H7 (cell line): ENCODE results near the gene PIGQ. TPM values are rescaled to one million over a fixed set of nuclear protein-coding genes. Genes with fewer than 3 reads are reported as not detected.
"Not testable (repeated sequence)": the region's sequence is repeated elsewhere in the genome, so short reads cannot be mapped to it uniquely, and the experiment has no call there.

ENCODE experiments used
- DNase-seq: peaks from one replicate; pipeline ENCODE4 v3.0.0; 2012
- H3K27me3 ChIP-seq: 2 replicates; pipeline ENCODE4 v1.6.0; 2011; ENCODE audit warnings: mild to moderate bottlenecking, low read length; ENCODE audit not compliant: control insufficient read depth, insufficient read depth
- H3K36me3 ChIP-seq: replicated peaks from 2 replicates; pipeline ENCODE4 v1.5.1; 2011; ENCODE audit warnings: low read length; ENCODE audit not compliant: control insufficient read depth, insufficient read depth
- H3K4me3 ChIP-seq: 2 replicates; pipeline ENCODE4 v1.5.1; 2011; ENCODE audit warnings: low read depth, mild to moderate bottlenecking, control low read depth, low read length, moderate library complexity; ENCODE audit not compliant: insufficient read depth
- total RNA-seq: library from RNA; depleted of rRNA; stranded (reverse); fragments of >200 nt; shearing (Covaris generic); gene quantifications from 2 replicates; pipeline ENCODE4 v1.2.3, GENCODE V29; 2014

The PIGQ gene
- total RNA-seq, 1 experiment from 2014 or later: 44.6 TPM

DNA sequence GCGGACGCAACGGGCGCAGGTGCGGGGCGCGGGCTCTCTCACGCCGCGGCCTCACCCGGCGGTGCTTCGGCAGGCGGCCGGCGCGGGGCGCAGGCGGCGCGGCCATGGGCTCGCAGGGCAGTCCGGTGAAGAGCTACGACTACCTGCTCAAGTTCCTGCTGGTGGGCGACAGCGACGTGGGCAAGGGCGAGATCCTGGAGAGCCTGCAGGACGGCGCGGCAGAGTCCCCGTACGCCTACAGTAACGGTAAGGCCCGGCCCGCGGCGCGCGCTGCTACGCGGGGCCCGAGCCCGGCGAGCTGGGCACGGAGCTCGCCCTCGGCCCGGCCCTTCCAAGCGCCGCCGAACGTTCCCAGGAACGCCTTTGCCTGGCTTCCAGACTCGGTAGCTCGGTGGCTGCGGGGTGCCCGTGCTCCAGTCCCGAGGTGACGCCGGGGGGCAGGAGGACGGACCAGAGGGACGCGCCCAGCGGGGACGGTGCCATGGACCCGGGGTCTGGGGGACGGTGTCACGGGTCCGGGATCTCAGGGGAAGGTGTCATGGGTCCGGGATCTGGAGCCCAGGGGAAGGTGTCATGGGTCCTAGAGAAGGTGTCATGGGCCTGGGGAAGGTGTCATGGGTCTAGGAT lies 20.5 kb downstream of the PIGQ start:
- Histone ChIP-seq H3K27me3 (peaks cover 13% of the 10 kb centered on the region), H3K4me3 (peak overlapping the region; percentile 79), H3K36me3 (no peaks in the 10 kb centered on the region; the same call in none of the 2 replicates)
- DNase-seq: no peak

DNA sequence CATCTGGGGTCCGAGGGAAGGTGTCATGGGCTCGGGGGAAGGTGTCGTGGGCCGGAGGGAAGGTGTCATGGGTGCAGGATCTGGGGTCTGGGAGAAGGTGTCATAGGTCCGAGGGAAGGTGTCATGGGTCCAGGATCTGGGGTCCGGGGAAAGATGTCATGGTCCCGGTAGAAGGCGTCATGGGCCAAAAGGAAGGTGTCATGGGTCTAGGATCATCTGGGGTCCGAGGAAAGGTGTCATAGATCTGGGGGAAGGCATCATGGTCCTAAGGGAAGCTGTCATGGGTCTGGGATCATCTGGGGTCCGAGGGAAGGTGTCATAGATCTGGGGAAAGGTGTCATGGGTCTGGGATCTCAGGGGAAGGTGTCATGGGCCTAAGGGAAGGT lies 21.0 kb downstream of the PIGQ start:
- peak overlapping the region; percentile 79 for H3K4me3 ChIP-seq
- DNase-seq: no peak
- H3K27me3 ChIP-seq: peaks cover 11% of the 10 kb centered on the region
- no peaks in the 10 kb centered on the region; the same call in none of the 2 replicates for H3K36me3 ChIP-seq

DNA sequence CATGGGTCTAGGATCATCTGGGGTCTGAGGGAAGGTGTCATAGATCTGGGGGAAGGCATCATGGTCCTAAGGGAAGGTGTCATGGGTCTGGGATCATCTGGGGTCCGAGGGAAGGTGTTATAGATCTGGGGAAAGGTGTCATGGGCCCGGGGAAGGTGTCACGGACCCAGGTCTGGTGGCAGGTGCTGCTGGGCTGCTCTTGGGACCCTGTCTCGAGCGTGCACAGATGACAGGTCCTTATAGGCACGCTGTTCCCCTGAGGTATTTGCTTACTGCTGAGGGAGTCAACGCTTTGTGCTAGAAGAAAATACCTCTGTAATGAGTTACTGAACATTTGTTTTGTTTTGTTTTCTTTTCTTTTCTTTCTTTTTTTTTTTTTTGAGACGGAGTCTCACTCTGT lies 21.5 kb downstream of the PIGQ start:
- no peak overlapping the region; the same call in 1 of the 2 replicates for H3K4me3 ChIP-seq
- no peaks in the 10 kb centered on the region; the same call in none of the 2 replicates for H3K36me3 ChIP-seq
- no peak for DNase-seq
- H3K27me3 ChIP-seq: peaks cover 11% of the 10 kb centered on the region

DNA sequence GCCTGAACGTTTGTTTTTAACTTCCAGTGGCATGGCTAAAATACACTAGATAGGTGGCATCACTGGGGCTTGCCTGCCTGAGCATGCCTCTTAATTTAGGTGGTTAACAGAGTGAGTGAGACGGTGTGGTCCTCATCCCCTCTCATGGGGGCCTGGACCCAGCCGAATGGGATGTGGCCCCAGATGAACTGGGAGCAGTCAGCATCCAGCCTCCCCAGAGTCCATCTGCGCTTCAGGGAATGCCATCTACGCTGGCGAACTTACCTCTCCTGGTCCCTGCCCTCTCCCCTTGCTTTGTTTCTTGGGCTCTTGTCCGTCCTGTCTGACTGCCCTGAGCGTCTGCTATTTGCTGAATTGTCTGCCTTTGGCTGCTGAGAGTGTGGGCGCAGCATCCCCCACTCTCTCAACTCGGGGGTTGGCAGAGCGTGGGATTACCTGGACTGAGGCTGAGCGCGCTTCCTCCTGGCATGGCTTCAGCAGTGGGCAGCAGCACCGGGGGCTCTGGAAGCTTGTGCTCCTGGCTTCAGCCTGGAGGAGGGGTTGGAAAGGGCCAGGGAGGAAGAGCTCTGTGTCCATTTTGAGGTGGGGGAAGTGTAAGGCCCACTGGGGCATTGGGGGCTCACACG lies 22.2 kb downstream of the PIGQ start:
- DNase-seq: no peak
- Histone ChIP-seq H3K27me3 (peaks cover 6% of the 10 kb centered on the region; the same call in 1 of the 2 replicates), H3K4me3 (no peak overlapping the region), H3K36me3 (no peaks in the 10 kb centered on the region; the same call in none of the 2 replicates)

DNA sequence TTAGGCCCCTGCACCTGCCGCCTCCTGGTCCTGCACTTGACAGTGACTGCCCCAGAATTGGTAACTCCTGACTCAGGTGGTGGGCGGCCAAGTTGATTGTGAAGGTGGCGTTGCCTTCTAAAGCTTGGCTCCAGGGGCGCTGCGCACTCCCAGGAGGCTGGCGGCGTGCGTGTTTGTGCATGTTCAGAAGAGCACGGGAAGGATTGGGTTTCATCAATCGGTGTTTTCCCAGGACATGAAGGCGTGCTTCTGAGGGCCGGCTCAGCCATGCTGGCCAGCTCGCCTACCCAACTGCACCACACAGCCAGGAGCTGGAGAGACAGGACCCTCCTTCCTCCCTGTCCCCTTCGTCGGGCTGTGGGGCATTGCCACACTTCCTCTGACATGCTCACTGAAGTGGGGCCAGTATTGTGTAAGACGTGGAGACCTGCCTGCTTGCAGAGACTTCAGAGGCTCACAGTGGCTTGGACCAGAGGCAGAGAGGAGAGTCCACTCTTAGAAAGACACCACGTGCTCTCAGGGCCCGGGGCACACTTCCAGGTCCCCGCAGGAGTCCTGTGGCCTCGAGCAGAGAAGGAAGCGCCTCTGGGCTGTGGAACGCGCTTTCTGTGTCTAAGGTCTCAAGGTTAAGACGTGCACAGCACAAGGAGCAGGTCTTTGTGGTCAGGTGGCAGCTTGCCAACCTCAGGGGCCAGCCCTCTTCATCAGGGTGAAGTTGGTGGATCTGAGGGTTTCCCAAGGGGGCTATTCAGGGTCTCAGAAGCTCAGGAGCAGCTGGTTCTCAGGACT lies 22.9 kb downstream of the PIGQ start:
- no peak for DNase-seq
- H3K27me3 ChIP-seq: peaks cover 6% of the 10 kb centered on the region; the same call in 1 of the 2 replicates
- no peak overlapping the region for H3K4me3 ChIP-seq
- H3K36me3 ChIP-seq: no peaks in the 10 kb centered on the region; the same call in none of the 2 replicates

DNA sequence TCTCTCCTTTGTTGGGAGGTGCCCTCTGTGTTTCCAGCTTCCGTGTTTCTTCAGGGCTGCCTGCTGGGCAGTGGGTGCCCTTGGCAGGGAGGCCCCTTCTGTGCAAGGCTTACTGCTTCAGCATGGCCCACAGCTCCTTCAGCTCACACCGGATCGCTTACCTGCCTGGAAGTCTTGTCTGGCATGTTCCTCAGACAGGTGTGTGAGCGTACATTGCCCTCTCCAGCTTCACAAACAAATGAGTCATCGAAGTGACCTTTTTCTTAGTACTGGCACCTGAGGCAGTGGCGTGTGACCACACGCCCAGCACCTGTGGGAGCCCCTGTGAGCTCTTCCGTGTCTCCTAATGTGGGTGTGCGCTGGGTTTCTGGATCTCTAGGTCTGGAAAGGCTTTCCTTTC lies 23.6 kb downstream of the PIGQ start:
- peaks cover 6% of the 10 kb centered on the region; the same call in 1 of the 2 replicates for H3K27me3 ChIP-seq
- no peak overlapping the region for H3K4me3 ChIP-seq
- no peaks in the 10 kb centered on the region; the same call in none of the 2 replicates for H3K36me3 ChIP-seq
- no peak for DNase-seq

DNA sequence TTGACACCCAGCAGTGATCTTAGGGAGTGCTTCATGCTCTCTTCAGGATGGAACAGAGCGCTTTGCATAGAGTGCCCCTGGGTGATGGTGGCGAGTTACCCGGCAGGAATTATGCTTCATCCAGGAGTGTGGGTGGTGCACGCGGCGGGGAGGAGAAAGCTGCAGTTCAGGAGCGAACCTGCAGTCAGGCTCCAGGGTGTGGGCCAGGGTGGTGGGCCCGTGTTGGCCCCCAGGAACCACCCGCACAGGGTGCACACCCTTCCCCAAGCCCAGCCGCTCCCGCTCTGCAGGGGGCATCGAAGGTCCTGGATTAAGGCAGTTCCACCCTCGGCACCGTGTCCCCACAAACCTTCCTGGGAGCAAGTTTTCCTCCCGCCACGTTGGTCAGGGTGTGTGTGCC lies 24.0 kb downstream of the PIGQ start:
- Histone ChIP-seq H3K27me3 (peaks cover 6% of the 10 kb centered on the region; the same call in 1 of the 2 replicates), H3K4me3 (no peak overlapping the region), H3K36me3 (no peaks in the 10 kb centered on the region; the same call in none of the 2 replicates)
- no peak for DNase-seq

DNA sequence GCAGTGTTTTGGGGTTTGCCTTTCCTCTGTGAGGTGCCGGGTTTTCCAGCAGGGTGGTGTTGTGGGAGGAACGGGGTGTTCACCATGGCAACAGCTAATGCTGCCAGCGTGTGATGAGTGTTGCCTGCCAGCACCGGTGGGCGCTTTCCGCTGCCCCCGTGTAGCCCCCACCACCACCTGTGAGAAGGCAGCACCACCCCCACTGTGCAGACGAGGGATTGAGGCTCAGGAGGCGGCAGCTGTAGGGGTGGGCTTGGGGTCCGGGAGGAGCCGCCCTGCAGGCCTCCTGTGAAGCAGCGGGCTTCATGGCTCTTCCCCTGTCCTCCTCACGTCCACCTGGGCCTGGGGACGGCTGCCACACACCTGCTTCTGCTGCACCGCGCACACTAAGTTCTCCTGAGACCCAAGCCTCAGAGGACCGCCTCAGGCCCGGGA lies 25.3 kb downstream of the PIGQ start:
- DNase-seq: no peak
- H3K27me3 ChIP-seq: peaks cover 6% of the 10 kb centered on the region; the same call in 1 of the 2 replicates
- H3K4me3 ChIP-seq: no peak overlapping the region
- H3K36me3 ChIP-seq: peaks cover 1% of the 10 kb centered on the region

DNA sequence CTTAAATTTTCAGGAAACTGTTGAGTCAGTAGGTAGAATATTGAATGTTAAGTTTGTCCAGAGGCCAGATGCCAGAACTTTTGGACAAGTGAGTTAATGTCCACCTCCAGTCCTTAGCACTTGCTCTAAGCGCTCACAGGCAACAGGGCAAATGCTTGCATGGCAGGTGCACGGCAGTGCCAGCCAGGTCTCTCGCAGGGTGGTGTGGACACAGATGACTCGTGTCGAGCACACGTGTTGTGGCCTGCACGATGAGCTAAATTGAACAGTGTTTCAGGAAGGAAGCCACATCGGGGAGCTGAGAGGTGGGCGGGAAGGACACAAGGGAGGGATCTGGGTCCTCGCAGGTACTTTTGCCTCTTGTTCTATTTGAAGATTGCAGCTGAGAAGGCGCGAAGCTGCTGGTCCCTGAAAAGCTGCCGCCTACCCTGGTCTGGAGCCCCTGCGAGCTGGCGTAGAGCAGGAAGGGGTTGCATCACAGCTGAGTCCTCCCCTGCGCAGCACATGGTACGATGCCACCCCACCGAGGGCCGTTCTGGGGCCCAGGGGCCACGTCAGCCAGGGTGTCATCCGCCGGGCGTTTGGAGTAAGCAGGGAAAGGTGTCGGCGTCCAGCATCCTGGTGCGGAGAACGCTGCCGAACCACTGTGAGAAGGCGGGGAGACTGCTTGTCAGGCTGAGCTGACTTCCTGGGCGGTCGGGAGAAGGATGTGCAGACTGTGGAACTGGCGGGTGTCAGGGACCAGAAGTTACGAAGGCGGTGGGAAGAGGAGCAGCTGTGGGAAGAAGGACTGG lies 26.4 kb downstream of the PIGQ start:
- Histone ChIP-seq H3K36me3 (peaks cover 1% of the 10 kb centered on the region), H3K4me3 (no peak overlapping the region), H3K27me3 (no peaks in the 10 kb centered on the region; the same call in 1 of the 2 replicates)
- DNase-seq: no peak

DNA sequence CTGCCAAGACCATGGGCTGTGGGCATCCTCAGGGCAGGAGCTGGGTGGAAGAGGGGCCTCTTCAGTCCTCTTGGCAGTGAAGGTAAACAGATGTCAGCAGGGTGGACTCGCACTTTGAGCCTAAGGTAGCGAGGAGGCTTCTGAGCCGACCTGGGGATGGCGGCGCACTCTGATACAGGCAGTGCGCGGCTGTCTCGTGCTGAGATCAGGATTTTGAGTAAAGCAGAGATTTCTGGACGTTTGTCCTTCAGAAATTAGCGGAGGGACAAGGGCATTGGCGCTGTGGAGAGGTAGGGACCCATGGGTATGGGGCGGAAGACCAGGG lies 26.9 kb downstream of the PIGQ start:
- no peaks in the 10 kb centered on the region for H3K27me3 ChIP-seq
- H3K4me3 ChIP-seq: no peak overlapping the region
- DNase-seq: no peak
- H3K36me3 ChIP-seq: peaks cover 1% of the 10 kb centered on the region

DNA sequence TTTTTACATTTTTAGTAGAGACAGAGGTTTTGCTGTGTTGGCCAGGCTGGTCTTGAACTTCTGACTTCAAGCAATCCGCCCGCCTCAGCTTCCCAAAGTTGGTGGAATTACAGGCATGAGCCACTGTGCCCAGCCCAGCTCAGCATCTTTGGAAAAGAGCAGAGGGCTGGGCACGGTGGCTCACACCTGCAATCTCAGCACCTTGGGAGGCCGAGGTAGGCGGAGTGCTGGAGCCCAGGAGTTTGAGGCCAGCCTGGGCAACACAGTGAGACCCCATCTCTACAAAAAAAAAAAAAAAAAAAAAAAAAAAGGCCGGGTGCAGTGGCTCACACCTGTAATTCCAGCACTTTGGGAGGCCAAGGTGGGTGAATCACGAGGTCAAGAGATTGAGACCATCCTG lies 27.9 kb downstream of the PIGQ start:
- not testable (repeated sequence) for H3K27me3 ChIP-seq, H3K36me3 ChIP-seq, H3K4me3 ChIP-seq, DNase-seq

DNA sequence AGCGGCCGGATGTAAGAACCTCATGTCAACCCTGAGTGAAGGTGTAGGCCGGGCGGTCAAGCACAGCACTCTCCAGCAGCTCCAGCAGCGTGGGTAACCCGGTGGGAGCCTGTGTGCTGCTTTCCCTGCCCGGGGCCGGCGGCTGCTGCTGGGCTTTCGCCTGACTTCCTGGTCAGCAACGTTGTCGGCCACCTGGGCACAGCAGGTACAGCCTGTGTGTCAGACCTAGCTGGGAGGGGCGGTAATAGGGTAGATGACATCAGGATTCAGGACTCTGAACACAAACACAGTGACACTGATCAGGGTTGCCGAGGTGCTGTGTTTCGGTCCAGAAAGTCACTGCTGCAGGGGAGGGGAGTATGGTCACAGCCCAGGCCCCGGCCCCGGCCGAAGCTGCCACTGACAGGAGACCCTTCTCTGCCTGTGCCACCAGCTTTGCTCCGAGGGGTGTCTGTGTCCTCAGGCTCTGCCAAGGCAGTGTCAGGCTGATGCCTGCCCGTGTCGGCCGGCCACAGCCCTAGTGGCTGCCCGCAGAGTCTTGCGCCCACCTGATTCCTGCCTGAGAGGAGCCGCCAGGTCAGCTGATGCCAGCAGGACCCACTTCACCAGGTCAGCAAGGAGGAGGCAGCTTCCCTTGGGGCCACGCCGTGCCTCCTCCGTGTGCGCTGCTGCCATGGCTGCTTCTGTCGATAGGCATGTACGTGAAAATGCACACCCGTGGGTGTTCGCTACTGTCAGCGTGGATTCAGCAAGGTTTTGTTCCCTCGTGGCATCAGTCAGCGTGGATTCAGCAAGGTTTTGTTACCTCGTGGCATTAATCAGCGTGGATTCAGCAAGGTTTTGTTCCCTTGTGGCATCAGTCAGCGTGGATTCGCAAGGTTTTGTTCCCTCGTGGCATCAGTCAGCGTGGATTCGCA lies 29.3 kb downstream of the PIGQ start:
- Histone ChIP-seq H3K4me3 (no peak overlapping the region), H3K36me3 (0 out of 2 replicates have a peak, but pooled peaks cover 1% of the 10 kb centered on the region), H3K27me3 (no peaks in the 10 kb centered on the region)
- no peak for DNase-seq

DNA sequence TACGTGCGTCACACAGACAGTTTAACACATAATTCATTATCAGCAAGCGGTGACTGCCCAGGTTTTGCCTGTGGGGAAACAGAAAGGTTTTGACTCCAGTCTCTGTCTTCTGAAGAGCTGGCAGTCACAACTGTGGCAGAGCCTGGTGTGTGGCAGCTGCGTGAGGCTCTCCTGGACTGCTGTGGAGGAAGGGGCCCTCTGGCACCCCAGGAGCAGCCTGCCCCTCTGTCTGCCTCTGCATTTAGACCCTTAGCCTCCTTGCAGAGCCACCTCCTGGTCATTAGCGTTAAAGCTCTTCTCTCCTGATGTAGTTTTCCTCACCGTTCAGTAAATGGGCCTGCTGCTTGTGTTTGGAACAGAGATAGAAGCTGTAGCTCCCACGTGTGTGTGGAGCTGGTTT lies 31.0 kb downstream of the PIGQ start:
- peak; percentile 91 for DNase-seq
- Histone ChIP-seq H3K27me3 (no peaks in the 10 kb centered on the region), H3K4me3 (no peak overlapping the region), H3K36me3 (0 out of 2 replicates have a peak, but pooled peaks cover 1% of the 10 kb centered on the region)
